H1 (cell line): ENCODE results near the gene WFDC10A. TPM values are rescaled to one million over a fixed set of nuclear protein-coding genes. Genes with fewer than 3 reads are reported as not detected.

Source experiments
- CHD2 ChIP-seq: IDR thresholded peaks from 2 replicates; pipeline ENCODE4 v1.6.1; 2012; ENCODE audit warnings: low read length, improper control_type of control experiment
- CHD7 ChIP-seq: fragments of 300-600 bp; sonication (generic); IDR thresholded peaks from 2 replicates; pipeline ENCODE4 v1.7.1; 2012; ENCODE audit warnings: low read length, moderate library complexity, mild to moderate bottlenecking, inconsistent platforms; ENCODE audit not compliant: insufficient replicate concordance
- HDAC2 ChIP-seq, 2 experiments: fragments of 300-600 bp in 1 of 2; sonication (generic) in 1 of 2; IDR thresholded peaks; 2 replicates each; pipeline ENCODE4 v1.6.1; 2011 to 2012; ENCODE audit warnings: low read depth in 2 of 2, low read length in 2 of 2, mild to moderate bottlenecking in 2 of 2, moderate library complexity in 2 of 2, borderline replicate concordance in 1 of 2, inconsistent platforms in 1 of 2
- POU5F1 ChIP-seq: IDR thresholded peaks from 2 replicates; pipeline ENCODE4 v1.6.1; 2011; ENCODE audit warnings: low read depth, mild to moderate bottlenecking, low read length, moderate library complexity
- SIN3A ChIP-seq, 2 experiments: IDR thresholded peaks in 1 of 2; conservative IDR thresholded peaks in 1 of 2; 2 replicates each; pipeline ENCODE4 v1.6.1; 2011 to 2012; ENCODE audit warnings: low read length in 2 of 2, improper control_type of control experiment in 1 of 2, low read depth in 1 of 2, mild to moderate bottlenecking in 1 of 2
- polyA plus RNA-seq, 7 experiments: library from polyadenylated mRNA; depleted of rRNA in 3 of 7; stranded (reverse) in 5 of 7; unstranded in 2 of 7; fragments of >200 nt in 5 of 7; fragments of 200-250 nt in 2 of 7; gene quantifications; 1 replicate in 5 of 7; 2 replicates in 1 of 7; 4 replicates in 1 of 7; pipeline versions ENCODE4 v1.2.1 to v1.2.3, GENCODE V29; 2011 to 2013; ENCODE audit warnings: missing spikeins in 2 of 7, mixed read lengths in 2 of 7
- total RNA-seq: library from RNA; stranded (reverse); fragmentation: NEBNext Ultra II Directional; extraction: Animal tissue kit (Norgen Biotek cat#: 25700); gene quantifications from 2 replicates; pipeline ENCODE4 v1.2.1, GENCODE V29; 2021

WFDC10A gene
- total and polyA plus RNA-seq, 2 of the 8 experiments (the other 6 are each of a cell fraction or from before 2014, with no cell fraction given): not detected

- TF ChIP-seq CHD7 (no peak), SIN3A (conservative IDR thresholded peaks at IDR 0.05 in 1 of 2, IDR thresholded peaks at IDR 0.05 in 1 of 2; ENCODE audit: low read depth in 1 of 2, low read length in 2 of 2) (no peak), HDAC2 (IDR thresholded peaks at IDR 0.05; ENCODE audit: borderline replicate concordance in 1 of 2, low read depth in 2 of 2, low read length in 2 of 2) (no peak), CHD2 (no peak), POU5F1 (no peak)
These were observed 21.7 kb upstream of the WFDC10A start (continued) for GRCh38 chr20:45607810-45608209.
